Effector memory CD8-positive, alpha-beta T cell (primary cell): ENCODE results near the gene ARMC9.

Experiments used
- ATAC-seq: fragments of 150-1000 bp; cut with Tn5 transposase; replicated peaks from 2 replicates; pipeline ENCODE4 v1.10.0; 2021; ENCODE audit warnings: mild to moderate bottlenecking, moderate library complexity
- DNase-seq, 3 experiments: peaks; one replicate each; pipeline ENCODE4 v3.0.0; 2021
- H3K27ac Mint-ChIP-seq, 2 donors: one replicate each; pipeline ENCODE4 v1.8.0; 2022; ENCODE audit warnings: mild to moderate bottlenecking in 2 of 2, mixed read lengths in 2 of 2, moderate library complexity in 2 of 2
- H3K27me3 Mint-ChIP-seq, 2 donors: one replicate each; pipeline ENCODE4 v1.8.0; 2022; ENCODE audit warnings: mixed read lengths in 2 of 2
- H3K36me3 Mint-ChIP-seq: one replicate; pipeline ENCODE4 v1.8.0; 2022; ENCODE audit warnings: mild to moderate bottlenecking, moderate library complexity, mixed read lengths; ENCODE audit not compliant: insufficient read depth
- H3K4me1 Mint-ChIP-seq, 2 donors: one replicate each; pipeline ENCODE4 v1.8.0; 2022; ENCODE audit warnings: low read depth in 2 of 2, mixed read lengths in 2 of 2
- H3K4me3 Mint-ChIP-seq, 2 donors: one replicate each; pipeline ENCODE4 v1.8.0; 2022; ENCODE audit warnings: mild to moderate bottlenecking in 2 of 2, mixed read lengths in 2 of 2, moderate library complexity in 2 of 2
- H3K9me3 Mint-ChIP-seq, 2 donors: one replicate each; pipeline ENCODE4 v1.8.0; 2022; ENCODE audit warnings: mixed read lengths in 2 of 2

Gene ARMC9

DNA sequence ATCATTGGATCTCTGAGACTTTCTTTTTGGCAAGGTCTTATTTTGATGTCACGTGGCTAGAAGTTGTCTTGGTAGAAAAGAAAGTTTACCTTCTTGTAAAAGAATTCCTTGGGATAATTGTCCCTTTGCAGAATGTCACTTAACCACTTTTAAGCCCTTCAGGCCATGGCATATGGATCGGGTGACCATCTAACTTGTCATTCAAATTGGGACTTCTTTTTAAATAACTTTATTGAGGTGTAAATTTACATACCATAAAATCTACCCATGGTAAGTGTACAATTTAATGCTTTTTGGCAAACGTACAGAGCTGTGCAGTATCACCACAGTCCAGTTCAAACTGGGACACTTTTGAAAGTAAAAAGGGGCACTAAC lies 24.6 kb downstream of the ARMC9 start:
- DNase-seq (no peak), ATAC-seq (no peak)
- no peak overlapping the region for H3K27ac Mint-ChIP-seq
- no peaks in the 10 kb centered on the region for H3K4me1 Mint-ChIP-seq
- H3K27me3 Mint-ChIP-seq, result no peaks in the 10 kb centered on the region
- no peak overlapping the region for H3K4me3 Mint-ChIP-seq
- no peaks in the 10 kb centered on the region for H3K9me3 Mint-ChIP-seq
- H3K36me3 Mint-ChIP-seq, result no peaks in the 10 kb centered on the region

DNA sequence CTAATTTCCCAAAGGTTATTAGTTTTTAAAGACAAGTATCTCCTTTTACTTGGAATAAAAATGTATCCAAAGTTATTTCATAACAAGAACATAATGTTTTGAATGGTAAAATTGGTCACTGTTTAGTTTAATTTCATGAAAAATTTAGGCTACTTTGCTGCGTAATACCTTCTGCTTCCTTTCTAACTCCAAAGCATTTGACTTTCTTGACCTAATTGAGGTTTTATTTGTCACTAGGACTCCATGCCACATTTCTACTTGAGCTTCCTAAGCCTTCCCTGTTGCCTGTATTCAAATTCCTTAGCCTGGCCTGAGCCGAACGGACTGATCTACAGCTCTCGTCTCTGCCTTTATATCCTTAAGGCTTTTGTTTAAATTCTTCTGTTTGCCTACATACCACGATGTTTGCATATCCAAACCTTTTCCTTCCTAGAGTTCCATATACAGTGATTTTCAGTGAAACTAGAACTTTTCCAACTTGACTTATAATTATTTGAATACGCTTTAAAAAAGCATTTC lies 25.1 kb downstream of the ARMC9 start:
- ATAC-seq (no peak), DNase-seq (no peak)

DNA sequence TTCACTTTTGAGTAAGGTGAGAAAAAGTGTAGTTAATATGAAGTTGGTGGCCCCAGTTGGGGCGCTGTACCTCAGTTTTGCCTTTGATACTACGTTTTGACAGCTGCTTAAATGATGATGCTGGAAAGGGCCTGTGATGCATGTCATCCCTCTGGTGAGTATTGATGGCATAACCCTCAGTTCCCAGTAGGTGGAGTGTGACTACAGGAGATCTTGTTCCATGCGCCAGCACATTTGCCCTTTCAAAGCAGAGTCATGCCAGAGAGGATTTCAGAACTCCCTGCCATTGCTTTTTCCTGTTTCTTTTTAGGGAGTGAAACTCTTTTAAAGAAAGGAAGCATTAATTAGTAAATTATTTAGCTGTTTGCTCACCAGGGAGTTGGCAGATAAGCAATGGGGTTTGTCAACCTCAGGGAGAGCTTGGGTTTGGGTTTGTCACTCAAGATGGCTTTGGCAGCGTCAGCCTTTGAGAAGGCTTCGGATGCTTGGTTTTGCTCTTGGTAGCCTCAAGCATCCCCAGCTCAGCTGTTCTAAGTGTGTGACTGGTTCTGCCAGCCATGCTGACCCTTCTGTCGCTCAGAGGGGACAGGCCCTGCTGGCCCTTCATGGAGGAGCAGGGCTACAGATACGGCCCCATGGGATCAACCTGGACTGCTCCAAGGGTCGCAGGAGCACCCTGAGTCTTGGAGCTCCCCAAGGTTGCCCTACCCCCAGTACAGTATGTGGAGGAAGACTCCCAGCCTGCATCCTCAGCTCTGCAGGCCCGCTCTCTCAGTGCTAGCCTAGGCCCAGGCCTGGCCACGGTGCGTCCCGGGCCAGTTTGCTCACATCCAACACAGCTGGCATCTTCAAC lies 29.1 kb downstream of the ARMC9 start:
- H3K4me3 Mint-ChIP-seq, result no peak overlapping the region
- ATAC-seq, result peak; percentile 83
- peak overlapping the region in 1 of 2 donors; percentile 66 for H3K27ac Mint-ChIP-seq
- H3K36me3 Mint-ChIP-seq, result no peaks in the 10 kb centered on the region
- no peaks in the 10 kb centered on the region for H3K27me3 Mint-ChIP-seq
- no peaks in the 10 kb centered on the region for H3K4me1 Mint-ChIP-seq
- no peaks in the 10 kb centered on the region for H3K9me3 Mint-ChIP-seq
- peak; percentile 9 to 22 (median 18) for DNase-seq

More for the DNA sequence above, 25.1 kb downstream of the ARMC9 start:
- Mint-ChIP-seq H3K4me3 (no peak overlapping the region), H3K27me3 (no peaks in the 10 kb centered on the region), H3K27ac (no peak overlapping the region), H3K4me1 (no peaks in the 10 kb centered on the region), H3K9me3 (no peaks in the 10 kb centered on the region), H3K36me3 (no peaks in the 10 kb centered on the region)

DNA sequence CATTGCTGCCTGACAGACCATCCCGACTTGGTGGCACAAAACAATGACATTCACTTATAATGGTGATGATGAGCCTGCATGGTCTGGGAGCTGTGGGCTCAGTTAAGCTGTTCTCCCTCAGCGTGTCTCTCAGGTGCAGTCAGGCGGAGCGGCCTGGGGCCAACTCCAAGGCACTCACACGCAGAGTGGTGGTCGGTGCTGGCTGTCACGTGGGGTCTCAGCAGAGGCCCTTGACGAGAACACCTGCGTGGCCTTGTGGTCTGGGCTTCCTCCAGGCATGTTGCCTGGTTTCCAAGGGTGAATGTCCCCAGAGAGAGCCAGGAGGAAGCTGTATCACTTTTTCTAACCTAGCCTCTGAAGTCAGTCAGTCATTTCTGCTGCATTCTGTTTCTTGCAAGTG lies 29.8 kb downstream of the ARMC9 start:
- Mint-ChIP-seq H3K9me3 (no peaks in the 10 kb centered on the region), H3K27ac (peak overlapping the region in 1 of 2 donors; percentile 66), H3K4me3 (no peak overlapping the region), H3K36me3 (no peaks in the 10 kb centered on the region), H3K27me3 (no peaks in the 10 kb centered on the region), H3K4me1 (no peaks in the 10 kb centered on the region)
- DNase-seq, result no peak
- no peak for ATAC-seq

DNA sequence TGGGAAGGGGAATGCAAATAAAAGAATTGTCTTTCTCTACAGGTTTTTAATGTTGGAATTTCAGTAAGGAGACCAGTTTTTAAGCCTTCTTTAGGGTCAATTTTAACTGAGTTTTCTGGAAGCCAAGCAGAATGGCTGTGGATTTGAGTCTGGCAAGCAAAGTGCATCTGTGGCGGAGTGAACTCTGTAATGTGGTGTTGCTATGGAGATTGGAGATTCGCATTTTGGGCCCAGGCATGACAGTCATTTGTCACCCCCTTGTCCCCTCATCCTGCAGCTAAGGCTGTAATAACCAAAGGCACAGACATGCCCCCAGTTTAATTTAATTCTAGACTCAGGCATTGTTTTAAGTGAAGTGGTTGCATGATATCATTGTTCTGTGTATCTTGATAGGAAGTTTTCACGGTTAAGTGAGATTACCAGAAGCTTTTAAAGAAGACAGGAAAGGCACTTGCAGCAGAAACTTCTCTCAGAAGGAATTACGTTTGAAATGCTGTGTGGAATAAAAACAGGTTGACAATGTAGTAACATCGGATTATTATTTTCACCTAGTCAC lies 30.6 kb downstream of the ARMC9 start:
- peak overlapping the region in 1 of 2 donors; percentile 59 for H3K27ac Mint-ChIP-seq
- no peak for ATAC-seq
- H3K9me3 Mint-ChIP-seq, result no peaks in the 10 kb centered on the region
- DNase-seq, result no peak
- H3K4me1 Mint-ChIP-seq, result no peaks in the 10 kb centered on the region
- no peaks in the 10 kb centered on the region for H3K36me3 Mint-ChIP-seq
- no peak overlapping the region for H3K4me3 Mint-ChIP-seq
- H3K27me3 Mint-ChIP-seq, result no peaks in the 10 kb centered on the region

DNA sequence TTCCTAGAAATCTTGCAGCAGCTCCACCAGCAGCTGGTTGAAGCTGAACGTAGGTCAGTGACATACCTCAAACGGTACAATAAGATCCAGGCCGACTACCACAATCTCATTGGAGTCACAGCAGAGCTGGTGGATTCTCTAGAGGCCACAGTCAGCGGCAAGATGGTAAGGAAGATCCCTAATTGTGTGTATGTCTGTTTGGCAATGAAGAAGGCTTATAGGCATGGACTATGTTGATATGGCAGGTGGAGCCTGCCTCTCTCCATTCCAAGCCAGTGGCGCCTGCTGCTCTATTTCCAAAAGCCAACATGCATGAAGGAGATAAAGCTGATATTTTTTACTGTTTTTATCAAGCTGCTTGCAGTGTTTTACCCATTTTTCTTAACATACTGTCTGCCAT lies 36.8 kb downstream of the ARMC9 start:
- DNase-seq (no peak), ATAC-seq (no peak)
- H3K9me3 Mint-ChIP-seq, result no peaks in the 10 kb centered on the region
- no peaks in the 10 kb centered on the region for H3K4me1 Mint-ChIP-seq
- peak overlapping the region in 1 of 2 donors; percentile 35 for H3K27ac Mint-ChIP-seq
- no peak overlapping the region for H3K4me3 Mint-ChIP-seq
- H3K27me3 Mint-ChIP-seq, result no peaks in the 10 kb centered on the region
- no peaks in the 10 kb centered on the region for H3K36me3 Mint-ChIP-seq

DNA sequence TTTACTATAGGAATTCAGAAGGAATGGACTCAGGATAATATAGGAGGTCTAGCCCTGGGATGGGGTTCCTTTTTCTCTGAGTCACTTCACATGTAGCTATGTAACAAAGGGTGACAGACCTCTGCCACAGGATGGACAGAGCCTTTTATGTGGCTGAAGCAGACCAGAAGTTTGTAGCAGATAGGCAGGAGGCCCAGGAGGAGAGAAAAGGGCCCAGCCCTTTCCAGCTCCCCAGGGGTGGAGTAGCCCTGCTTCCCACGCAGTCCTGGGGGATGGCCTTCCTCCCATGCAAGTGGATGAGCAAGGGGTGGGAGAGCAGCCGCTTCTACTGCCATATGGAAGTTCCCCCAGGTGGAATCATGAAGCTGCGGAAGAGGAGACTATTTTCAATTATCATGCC lies 40.3 kb downstream of the ARMC9 start:
- Mint-ChIP-seq H3K36me3 (no peaks in the 10 kb centered on the region), H3K4me3 (no peak overlapping the region), H3K4me1 (no peaks in the 10 kb centered on the region), H3K27ac (no peak overlapping the region), H3K27me3 (no peaks in the 10 kb centered on the region), H3K9me3 (no peaks in the 10 kb centered on the region)
- ATAC-seq (no peak), DNase-seq (no peak)

DNA sequence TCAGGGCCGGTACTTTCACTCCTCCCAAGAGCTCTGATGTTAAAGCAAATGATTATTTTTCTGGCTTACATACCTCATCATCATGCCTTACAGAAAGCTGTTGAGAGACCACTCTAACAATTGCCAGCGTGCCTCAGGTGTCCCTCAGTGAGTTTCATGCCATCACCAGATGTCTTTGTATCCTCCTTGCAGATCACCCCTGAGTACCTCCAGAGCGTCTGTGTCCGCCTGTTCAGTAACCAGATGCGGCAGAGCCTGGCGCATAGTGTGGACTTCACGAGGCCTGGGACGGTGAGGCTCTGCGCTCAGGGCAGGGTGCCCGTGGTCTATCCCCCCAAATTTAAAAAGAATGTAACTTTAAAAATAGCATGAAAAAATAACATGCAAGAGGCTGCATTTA lies 41.3 kb downstream of the ARMC9 start:
- Mint-ChIP-seq H3K27me3 (no peaks in the 10 kb centered on the region), H3K9me3 (no peaks in the 10 kb centered on the region), H3K27ac (no peak overlapping the region), H3K36me3 (no peaks in the 10 kb centered on the region), H3K4me1 (no peaks in the 10 kb centered on the region), H3K4me3 (no peak overlapping the region)
- ATAC-seq (no peak), DNase-seq (no peak)

DNA sequence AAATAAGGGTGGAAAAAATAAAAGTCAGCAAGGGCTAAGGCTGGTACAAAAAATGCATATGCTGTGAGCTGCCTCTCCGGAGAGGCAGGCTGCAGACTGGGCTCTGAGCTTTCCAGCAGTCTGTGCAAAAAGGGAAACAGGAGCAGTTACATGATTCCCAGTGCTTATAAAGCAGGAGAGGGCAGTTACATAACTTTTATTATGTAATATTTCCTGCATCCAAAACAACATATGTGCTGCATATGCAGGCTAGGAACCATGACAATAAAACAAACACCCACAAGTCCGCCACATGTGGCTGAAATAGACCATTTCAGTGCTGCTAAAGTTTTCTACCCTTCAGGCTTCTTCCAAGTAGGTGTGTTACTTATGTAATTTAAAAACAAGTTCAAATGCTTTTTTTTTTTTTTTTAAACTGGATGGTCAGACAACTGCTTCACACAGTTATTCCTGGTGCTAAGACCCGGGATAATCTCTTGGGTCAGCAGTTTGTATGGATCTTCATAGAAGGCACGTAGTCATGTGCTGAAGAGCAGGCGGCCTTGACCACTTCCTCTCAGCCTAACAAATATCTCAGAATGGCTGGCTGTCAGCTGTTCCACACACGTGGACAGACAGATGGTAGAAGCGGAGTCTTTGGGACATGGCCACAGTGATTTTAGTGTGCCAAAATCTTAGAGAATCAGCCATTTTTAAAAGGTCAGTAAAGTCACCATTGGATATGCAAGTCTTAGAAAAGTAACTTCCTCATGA lies 43.5 kb downstream of the ARMC9 start:
- Mint-ChIP-seq H3K4me3 (no peak overlapping the region), H3K27ac (no peak overlapping the region), H3K4me1 (no peaks in the 10 kb centered on the region), H3K27me3 (no peaks in the 10 kb centered on the region), H3K9me3 (no peaks in the 10 kb centered on the region), H3K36me3 (no peaks in the 10 kb centered on the region)
- DNase-seq, result no peak
- no peak for ATAC-seq

DNA sequence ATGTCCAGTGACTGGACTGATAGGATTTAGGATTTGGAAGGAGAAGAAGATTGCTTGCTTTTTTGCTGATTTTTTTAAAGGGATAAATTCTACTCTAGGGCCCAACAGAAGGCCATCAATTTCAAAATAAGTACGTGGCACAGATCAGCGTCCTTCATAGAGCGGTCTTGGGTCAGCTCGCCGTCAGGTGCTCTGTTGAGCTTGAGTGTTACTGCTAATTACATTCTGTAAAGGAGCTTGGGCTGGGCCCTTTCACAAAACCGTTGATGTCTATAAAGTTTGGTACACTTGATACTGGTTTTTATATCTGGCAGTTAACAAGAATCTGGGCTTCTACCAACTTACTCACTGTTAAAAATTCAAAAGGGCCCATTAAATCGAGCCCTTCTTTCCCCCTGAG lies 45.4 kb downstream of the ARMC9 start:
- DNase-seq (no peak), ATAC-seq (no peak)
- Mint-ChIP-seq H3K27ac (no peak overlapping the region), H3K4me3 (no peak overlapping the region), H3K9me3 (no peaks in the 10 kb centered on the region), H3K36me3 (no peaks in the 10 kb centered on the region), H3K4me1 (no peaks in the 10 kb centered on the region), H3K27me3 (no peaks in the 10 kb centered on the region)

DNA sequence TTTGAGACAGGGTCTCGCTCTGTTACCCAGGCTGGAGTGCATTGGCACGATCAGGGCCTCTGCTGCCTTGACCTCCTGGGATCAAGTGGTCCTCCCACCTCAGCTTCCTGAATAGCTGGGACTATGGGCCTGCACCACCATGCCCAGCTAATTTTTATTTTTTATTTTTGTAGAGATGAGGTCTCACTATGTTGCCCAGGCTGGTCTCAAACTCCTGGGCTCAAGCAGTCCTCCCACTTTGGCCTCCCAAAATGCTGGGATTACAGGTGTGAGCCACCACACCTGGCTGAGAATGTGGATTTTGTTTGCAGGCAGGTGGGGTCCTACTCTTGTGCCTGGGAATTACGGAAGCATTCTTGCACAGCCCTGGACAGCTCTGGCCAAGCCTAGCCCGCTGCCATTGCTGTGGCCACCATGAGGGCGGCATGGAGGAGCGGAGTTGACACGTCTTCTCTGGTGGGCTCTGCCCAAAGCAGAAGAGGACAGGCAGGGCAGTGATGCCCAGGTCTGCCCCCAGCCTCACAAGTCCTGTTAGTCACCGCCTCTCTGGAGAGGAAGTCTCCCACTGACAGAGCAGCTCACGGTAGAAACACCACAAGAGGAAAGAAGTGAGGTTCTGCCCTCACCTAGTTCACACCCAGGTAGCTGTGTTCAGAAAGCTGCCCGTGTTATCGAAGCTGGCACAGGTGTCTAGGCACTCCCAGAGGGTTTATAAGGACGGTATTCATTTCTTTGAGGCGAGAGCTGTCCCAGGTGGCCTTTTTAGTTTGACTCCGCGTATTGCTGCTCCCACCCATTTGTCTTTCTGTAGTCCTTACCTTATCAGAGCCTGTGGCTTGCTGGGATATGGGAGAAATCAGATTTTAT lies 46.2 kb downstream of the ARMC9 start:
- Mint-ChIP-seq H3K27ac (no peak overlapping the region), H3K9me3 (no peaks in the 10 kb centered on the region), H3K27me3 (no peaks in the 10 kb centered on the region), H3K4me1 (no peaks in the 10 kb centered on the region), H3K36me3 (no peaks in the 10 kb centered on the region), H3K4me3 (no peak overlapping the region)
- ATAC-seq (no peak), DNase-seq (no peak)

DNA sequence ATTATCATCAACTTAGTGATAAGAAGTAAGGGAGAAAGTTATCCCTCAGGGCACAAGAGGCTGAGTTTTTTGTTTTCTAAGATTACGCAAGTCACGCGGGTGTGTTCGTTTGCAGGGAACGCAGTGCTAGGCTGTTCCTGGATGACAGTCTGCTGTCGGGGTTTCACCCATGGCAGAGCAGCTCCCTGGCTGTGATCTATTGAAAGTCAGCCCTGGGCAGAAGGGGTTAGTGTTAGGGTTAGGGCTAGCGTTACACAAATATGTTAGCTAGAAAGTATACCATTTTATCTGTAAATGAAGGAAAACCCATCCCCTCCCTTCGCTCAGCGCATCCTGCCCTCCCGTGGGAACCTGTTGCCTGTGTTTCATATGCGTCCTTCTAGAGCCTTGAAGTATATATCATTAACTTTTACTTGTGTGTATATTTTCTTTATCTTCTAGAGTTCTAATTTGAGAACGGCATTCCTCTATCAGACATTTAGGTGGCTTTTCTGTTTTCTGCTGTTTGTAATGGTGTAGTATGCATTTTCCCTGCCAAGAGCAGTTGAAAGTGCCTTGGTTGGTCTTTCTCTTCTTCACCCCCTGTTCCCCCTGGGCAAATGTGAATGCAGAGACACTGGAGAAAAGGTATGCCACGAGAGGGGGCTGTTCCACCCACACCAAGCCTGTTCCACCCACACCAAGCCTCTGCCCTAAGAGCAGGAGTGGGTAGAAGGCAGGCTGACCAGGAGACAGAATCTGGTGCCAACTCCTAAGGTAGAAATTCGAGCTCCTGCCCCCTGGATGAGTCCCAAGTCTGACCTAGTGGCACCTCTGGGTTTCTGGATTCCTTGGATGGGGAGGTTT lies 47.0 kb downstream of the ARMC9 start:
- H3K4me1 Mint-ChIP-seq, result no peaks in the 10 kb centered on the region
- H3K36me3 Mint-ChIP-seq, result no peaks in the 10 kb centered on the region
- H3K27ac Mint-ChIP-seq, result no peak overlapping the region
- H3K9me3 Mint-ChIP-seq, result no peaks in the 10 kb centered on the region
- DNase-seq (no peak), ATAC-seq (peak; percentile 41)
- no peak overlapping the region for H3K4me3 Mint-ChIP-seq
- peaks cover 4 to 6% of the 10 kb centered on the region in 2 donors for H3K27me3 Mint-ChIP-seq
